ENCODE data around the gene OR1C1. TPM values are rescaled to one million over a fixed set of nuclear protein-coding genes. Genes with fewer than 3 reads are reported as not detected.
"Not testable (repeated sequence)": the region's sequence is repeated elsewhere in the genome, so short reads cannot be mapped to it uniquely, and the experiment has no call there.

OR1C1 gene
- total RNA-seq, 1 donor = not detected

DNA sequence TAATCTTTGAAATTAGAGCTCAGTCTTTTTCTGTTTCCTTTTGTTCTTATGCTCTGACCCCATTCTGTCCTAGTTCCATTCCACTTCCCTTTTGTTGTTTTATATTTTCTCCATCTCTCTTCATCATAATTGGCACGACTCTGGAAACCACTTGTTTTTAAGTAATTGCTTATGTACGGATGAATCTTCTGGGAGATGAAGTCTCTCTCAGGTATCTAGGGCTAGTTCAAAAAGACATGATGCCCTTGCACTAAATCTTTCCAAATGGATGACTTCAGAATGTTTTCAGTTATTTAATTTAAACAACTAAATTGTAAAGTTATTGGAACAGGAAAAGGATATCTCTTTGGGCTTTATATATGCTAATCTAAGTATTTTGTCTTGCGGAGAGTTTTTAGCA lies 43.8 kb downstream of the OR1C1 start, which contains the start of gene OR6F1:
TSS of gene OR6F1 (minus strand) at position 101 of the 400 bp plus-strand sequence. CDS start 3,891 bp downstream, outside the sequence.
- Histone ChIP-seq H3K27me3 (ENCODE audit: insufficient read depth, low read length) (no peaks in the 10 kb centered on the region), H3K4me3 (ENCODE audit: insufficient read depth, low read length) (no peak within 1 kb of the TSS), H3K4me2 (ENCODE audit: insufficient read depth, low read length) (no peak within 1 kb of the TSS), H3K27ac (ENCODE audit: low read depth, low read length) (no peak within 1 kb of the TSS), H4K20me1 (ENCODE audit: insufficient read depth, low read length) (no peaks in the 10 kb centered on the region), H2AFZ (ENCODE audit: low read length) (no peak within 1 kb of the TSS), H3K79me2 (ENCODE audit: insufficient read depth, low read length) (no peaks in the 10 kb centered on the region), H3K9me3 (ENCODE audit: low read depth, low read length) (peaks cover 3% of the 10 kb centered on the region), H3K4me1 (ENCODE audit: insufficient read depth, low read length) (no peaks in the 10 kb centered on the region), H3K36me3 (ENCODE audit: insufficient read depth, low read length) (no peaks in the 10 kb centered on the region)
- no peak for DNase-seq (ENCODE audit: insufficient read length, low spot score, missing footprints)
- no peak for TF ChIP-seq CTCF (IDR thresholded peaks at IDR 0.05; ENCODE audit: extremely low read depth, low read depth, low read length)

DNA sequence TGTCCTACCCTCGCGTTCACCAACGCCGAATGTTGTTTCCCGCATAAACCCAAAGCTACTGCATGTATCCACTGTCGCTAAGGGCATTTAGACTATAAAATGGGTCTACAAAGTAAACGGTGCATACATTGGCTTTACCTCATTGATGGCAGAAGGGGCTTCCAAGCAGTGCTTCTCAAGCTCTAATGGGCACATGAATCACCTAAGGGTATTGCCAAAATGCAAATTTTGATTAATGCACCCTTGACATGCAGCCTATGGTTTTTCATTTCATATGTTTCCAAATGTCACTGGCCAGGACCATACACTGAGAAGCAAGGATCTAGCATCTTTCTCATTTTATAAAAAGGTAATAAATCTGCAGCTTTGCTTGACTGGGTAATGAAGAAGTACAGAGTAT lies 46.6 kb downstream of the OR1C1 start:
- no peaks in the 10 kb centered on the region for H3K4me1 ChIP-seq (ENCODE audit: insufficient read depth, low read length)
- no peak for DNase-seq (ENCODE audit: insufficient read length, low spot score, missing footprints)
- TF ChIP-seq CTCF (IDR thresholded peaks at IDR 0.05; ENCODE audit: extremely low read depth, low read depth, low read length) = no peak
- no peaks in the 10 kb centered on the region for H4K20me1 ChIP-seq (ENCODE audit: insufficient read depth, low read length)
- H3K27ac ChIP-seq (ENCODE audit: low read depth, low read length) = no peak overlapping the region
- H2AFZ ChIP-seq (ENCODE audit: low read length) = no peak overlapping the region
- no peaks in the 10 kb centered on the region for H3K27me3 ChIP-seq (ENCODE audit: insufficient read depth, low read length)
- no peak overlapping the region for H3K4me3 ChIP-seq (ENCODE audit: insufficient read depth, low read length)
- no peaks in the 10 kb centered on the region for H3K79me2 ChIP-seq (ENCODE audit: insufficient read depth, low read length)
- no peak overlapping the region for H3K4me2 ChIP-seq (ENCODE audit: insufficient read depth, low read length)
- H3K9me3 ChIP-seq (ENCODE audit: low read depth, low read length) = peaks cover 3% of the 10 kb centered on the region
- H3K36me3 ChIP-seq (ENCODE audit: insufficient read depth, low read length) = no peaks in the 10 kb centered on the region

- not testable (repeated sequence) for H3K36me3 ChIP-seq (ENCODE audit: insufficient read depth, low read length); H3K4me1 ChIP-seq (ENCODE audit: insufficient read depth, low read length); H3K9me3 ChIP-seq (ENCODE audit: low read depth, low read length); H3K4me2 ChIP-seq (ENCODE audit: insufficient read depth, low read length); DNase-seq (ENCODE audit: insufficient read length, low spot score, missing footprints); H2AFZ ChIP-seq (ENCODE audit: low read length); H4K20me1 ChIP-seq (ENCODE audit: insufficient read depth, low read length); H3K27me3 ChIP-seq (ENCODE audit: insufficient read depth, low read length); H3K27ac ChIP-seq (ENCODE audit: low read depth, low read length); H3K79me2 ChIP-seq (ENCODE audit: insufficient read depth, low read length); H3K4me3 ChIP-seq (ENCODE audit: insufficient read depth, low read length)
Observed at GRCh38 chr1:247710681-247711080, 49.7 kb downstream of the OR1C1 start.

Other genes with a start within 250 kb of the OR1C1 start
- not detected in 2 replicates for gene OR2C3, start 224.1 kb downstream of the OR1C1 start, total RNA-seq
- gene GCSAML, start 211.4 kb downstream of the OR1C1 start, total RNA-seq = not detected in 2 replicates
- gene OR2G2, start 172.2 kb downstream of the OR1C1 start, total RNA-seq = not detected in 2 replicates
- gene OR2G3, start 155.0 kb downstream of the OR1C1 start, total RNA-seq = not detected in 2 replicates
- not detected in 2 replicates for gene OR13G1, start 80.8 kb downstream of the OR1C1 start, total RNA-seq
- gene OR6F1, start 43.9 kb downstream of the OR1C1 start, total RNA-seq = not detected in 2 replicates
- 0.36 TPM in 1 of 2 replicates, not detected in the other for gene OR14K1, start 21.9 kb downstream of the OR1C1 start, total RNA-seq
- not detected in 2 replicates for gene OR14A2, start 12.4 kb downstream of the OR1C1 start, total RNA-seq
- not detected in 2 replicates for gene OR14A16, start 63.6 kb upstream of the OR1C1 start, total RNA-seq
- gene OR11L1, start 81.3 kb upstream of the OR1C1 start, total RNA-seq = not detected in 2 replicates
- gene TRIM58, start 96.6 kb upstream of the OR1C1 start, total RNA-seq = 0.29 and 0.36 TPM in 2 replicates
- 1.1 TPM in 1 of 2 replicates, not detected in the other for gene OR2W3, start 135.0 kb upstream of the OR1C1 start, total RNA-seq
- gene OR2T8, start 159.7 kb upstream of the OR1C1 start, total RNA-seq = not detected in 2 replicates
- not detected in 2 replicates for gene OR2AJ1, start 164.3 kb upstream of the OR1C1 start, total RNA-seq
- not detected in 2 replicates for gene OR2L8, start 188.3 kb upstream of the OR1C1 start, total RNA-seq
- not detected in 2 replicates for gene OR2AK2, start 204.7 kb upstream of the OR1C1 start, total RNA-seq

Data from osteoblast (primary cell).